Right cardiac atrium (tissue), 5 donors: ENCODE results near the gene GAPT. TPM values are rescaled to one million over a fixed set of nuclear protein-coding genes. Genes with fewer than 3 reads are reported as not detected.

Experiments
- ATAC-seq, 2 donors: fragments of 200-7000 bp; cut with Tn5 transposase; one replicate each; pipeline versions ENCODE4 v1.8.0 to v1.9.1; 2020; ENCODE audit warnings: moderate library complexity in 2 of 2, mild to moderate bottlenecking in 1 of 2
- DNase-seq, 3 donors: peaks; one replicate each; pipeline ENCODE4 v3.0.0-alpha.2; 2020
- H3K27ac ChIP-seq: one replicate; pipeline ENCODE4 v1.5.1; 2013; ENCODE audit warnings: mild to moderate bottlenecking, low read length, control low read depth, moderate library complexity
- H3K27me3 ChIP-seq: one replicate; pipeline ENCODE4 v1.6.1; 2013; ENCODE audit not compliant: control insufficient read depth, insufficient read depth
- H3K4me1 ChIP-seq: one replicate; pipeline ENCODE4 v1.6.1; 2013; ENCODE audit warnings: low read length; ENCODE audit not compliant: control insufficient read depth, insufficient read depth
- H3K4me3 ChIP-seq: one replicate; pipeline ENCODE4 v1.5.1; 2013; ENCODE audit warnings: low read length, control low read depth
- H3K9me3 ChIP-seq: one replicate; pipeline ENCODE4 v1.6.1; 2013; ENCODE audit warnings: low read length; ENCODE audit not compliant: control insufficient read depth
- WGBS: extraction: QIAGEN DNeasy Blood & Tissue Kit; methylation state at CpG from one replicate; pipeline ENCODE4 v1.1.7; 2013; 5-methylcytosine and 5-hydroxymethylcytosine counted together
- intact Hi-C, 4 donors: fragments of 100-400 bp; cut with DNase I; formaldehyde crosslinking; loops; one replicate each; pipeline versions ENCODE4 v1.11.0 to v1.14.0; 2022 to 2023
- polyA plus RNA-seq: library from polyadenylated mRNA; stranded (reverse); fragments of 200-250 nt; gene quantifications from one replicate; pipeline ENCODE4 v1.2.3, GENCODE V29; 2013
- total RNA-seq, 4 donors: library from RNA; stranded (reverse); fragmentation: NEBNext Ultra II Directional; extraction: Animal tissue kit (Norgen Biotek cat#: 25700); gene quantifications; one replicate each; pipeline ENCODE4 v1.2.1, GENCODE V29; 2021
- donor health status: healthy with polysubstance abuse.
- donor health status: DM: no; HTN: yes; CAD: no.
- donor health status: DM: no; HTN: no; CAD: no.
- donor health status: DM: no; HTN: yes; CAD: no; lungs with severe emphysema.
- donor health status: DM: yes; HTN: yes; CAD: no.

The GAPT gene
- total and polyA plus RNA-seq, 5 donors = 0.11 to 0.94 (median 0.48) TPM; not detected in 1

DNA sequence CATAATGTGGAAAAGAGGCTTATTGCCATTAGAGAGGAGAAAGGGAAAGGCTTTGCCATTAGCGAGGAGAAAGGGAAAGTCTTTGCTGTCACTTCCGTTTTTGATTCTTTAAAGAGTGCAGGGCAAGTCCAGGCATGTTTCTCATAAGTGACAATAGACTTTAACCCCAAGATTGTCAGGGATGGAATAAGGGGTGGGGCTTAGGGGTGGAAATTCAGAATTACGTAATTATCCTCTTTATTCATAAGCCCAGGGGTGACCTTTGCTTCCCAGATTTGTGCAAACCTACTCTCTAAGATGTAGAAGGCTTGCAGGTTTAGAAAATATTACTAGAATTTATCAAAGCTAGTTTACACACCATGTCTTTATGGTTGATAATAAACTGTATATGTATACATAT lies 29.1 kb upstream of the GAPT start:
- H3K9me3 ChIP-seq = no peaks in the 10 kb centered on the region
- H3K4me1 ChIP-seq = no peaks in the 10 kb centered on the region
- H3K27ac ChIP-seq = no peak overlapping the region
- 74% methylated on average over 3 of the region's 3 CpGs for WGBS
- no peak for DNase-seq
- ATAC-seq = no peak
- no peaks in the 10 kb centered on the region for H3K27me3 ChIP-seq
- intact Hi-C loops = loop anchor here in 3 of 4 donors (2.0 to 5.0 kb wide), 8 partner anchors 575 to 1165 kb away; no protein-coding TSS in a partner anchor
- H3K4me3 ChIP-seq = no peak overlapping the region

DNA sequence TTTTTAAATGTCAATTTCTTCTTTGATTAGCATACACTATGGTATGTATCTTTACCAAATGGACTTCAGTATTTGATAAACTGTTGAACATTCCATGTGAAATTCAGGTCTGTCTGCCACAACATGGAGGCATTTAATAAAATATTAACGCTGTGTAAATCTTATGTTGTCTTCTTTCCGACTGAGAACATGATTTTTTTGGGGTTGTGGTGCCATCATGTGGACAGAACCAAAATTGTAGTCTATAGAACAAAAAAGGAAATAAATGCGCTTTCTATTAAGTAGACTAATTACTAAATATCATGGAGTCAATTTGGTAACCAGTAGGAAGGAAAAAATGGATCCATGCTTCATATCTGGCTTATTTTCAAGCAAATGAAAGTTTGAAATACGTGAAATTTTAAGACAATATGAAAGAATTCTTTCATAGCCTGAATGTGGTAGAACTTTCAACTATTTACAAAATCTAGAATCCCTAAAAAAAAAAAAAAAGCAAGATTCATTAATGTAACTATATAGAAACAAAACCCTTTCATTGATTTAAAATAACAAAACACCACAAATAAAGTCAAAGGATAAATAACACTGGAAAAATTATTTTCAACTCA lies 28.5 kb upstream of the GAPT start:
- no peak overlapping the region for H3K27ac ChIP-seq
- intact Hi-C loops = loop anchor here in 3 of 4 donors (2.0 to 5.0 kb wide), 8 partner anchors 575 to 1166 kb away; no protein-coding TSS in a partner anchor
- H3K4me3 ChIP-seq = no peak overlapping the region
- no peaks in the 10 kb centered on the region for H3K4me1 ChIP-seq
- ATAC-seq (no peak), DNase-seq (no peak)
- no peaks in the 10 kb centered on the region for H3K9me3 ChIP-seq
- 9% methylated on average over 4 of the region's 4 CpGs for WGBS
- H3K27me3 ChIP-seq = no peaks in the 10 kb centered on the region

DNA sequence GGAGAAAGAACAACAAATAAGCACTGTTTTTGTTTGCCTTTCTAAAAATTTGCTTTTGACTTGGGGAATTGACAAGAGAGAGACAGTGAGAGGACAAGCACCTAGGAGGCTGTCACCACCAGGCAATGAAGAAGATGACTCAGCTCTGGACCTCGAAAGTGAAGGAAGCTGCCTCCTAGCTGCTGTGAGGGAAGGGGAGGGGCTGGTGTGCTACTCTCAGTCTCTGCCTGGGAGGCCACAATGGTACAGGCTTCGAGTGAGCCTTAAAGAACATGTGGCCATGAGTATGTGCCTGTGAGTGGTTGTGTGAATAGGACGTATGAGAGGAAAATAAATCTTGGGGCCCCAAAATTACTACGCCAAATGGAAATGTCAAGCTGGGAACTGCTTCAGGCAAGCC lies 24.3 kb upstream of the GAPT start:
- Histone ChIP-seq H3K4me3 (no peak overlapping the region), H3K27me3 (no peaks in the 10 kb centered on the region), H3K27ac (no peak overlapping the region), H3K4me1 (no peaks in the 10 kb centered on the region), H3K9me3 (no peaks in the 10 kb centered on the region)
- DNase-seq = no peak
- 51% methylated on average over 4 of the region's 4 CpGs for WGBS
- intact Hi-C loops = no loop called here
- ATAC-seq = peak in 1 of 2 donors; percentile 29

DNA sequence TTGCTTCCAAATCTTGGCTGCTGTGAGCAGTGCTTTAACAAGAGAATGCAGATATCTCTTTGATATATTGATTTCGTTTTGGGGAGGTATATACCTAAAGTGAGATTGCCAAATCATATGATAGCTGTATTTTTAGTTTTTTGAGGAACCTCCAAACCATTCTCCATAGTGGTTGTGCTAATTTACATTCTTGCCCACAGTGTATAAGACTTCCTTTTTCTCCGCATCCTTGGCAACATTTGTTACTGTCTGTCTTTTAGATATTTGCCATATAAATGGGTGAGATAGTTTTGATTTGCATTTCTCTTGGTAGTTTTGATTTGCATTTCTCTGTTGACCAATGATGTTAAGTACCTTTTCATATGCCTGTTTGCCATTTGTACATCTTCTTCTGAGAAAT lies 21.3 kb upstream of the GAPT start:
- Histone ChIP-seq H3K27me3 (no peaks in the 10 kb centered on the region), H3K4me3 (no peak overlapping the region), H3K4me1 (no peaks in the 10 kb centered on the region), H3K27ac (no peak overlapping the region), H3K9me3 (no peaks in the 10 kb centered on the region)
- ATAC-seq (no peak), DNase-seq (no peak)
- intact Hi-C loops = no loop called here
- 82% methylated on average over 2 of the region's 2 CpGs for WGBS

DNA sequence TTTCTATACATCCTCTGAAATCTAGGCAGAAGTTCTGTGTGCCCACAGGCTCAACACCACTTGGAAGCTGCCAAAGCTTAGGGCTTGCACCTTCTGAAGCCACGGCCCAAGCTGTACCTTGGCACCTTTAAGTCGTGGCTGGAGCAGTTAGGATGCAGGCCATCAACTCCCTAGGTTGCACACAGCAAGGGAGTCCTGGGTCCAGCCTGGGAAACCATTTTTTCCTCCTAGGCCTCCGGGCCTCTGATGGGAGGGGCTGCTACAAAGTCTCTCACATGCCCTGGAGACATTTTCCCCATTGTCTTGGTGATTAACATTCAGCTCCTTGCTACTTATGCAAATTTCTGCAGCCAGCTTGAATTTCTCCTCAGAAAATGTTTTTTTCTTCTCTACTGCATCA lies 15.8 kb upstream of the GAPT start:
- H3K4me1 ChIP-seq = no peaks in the 10 kb centered on the region

DNA sequence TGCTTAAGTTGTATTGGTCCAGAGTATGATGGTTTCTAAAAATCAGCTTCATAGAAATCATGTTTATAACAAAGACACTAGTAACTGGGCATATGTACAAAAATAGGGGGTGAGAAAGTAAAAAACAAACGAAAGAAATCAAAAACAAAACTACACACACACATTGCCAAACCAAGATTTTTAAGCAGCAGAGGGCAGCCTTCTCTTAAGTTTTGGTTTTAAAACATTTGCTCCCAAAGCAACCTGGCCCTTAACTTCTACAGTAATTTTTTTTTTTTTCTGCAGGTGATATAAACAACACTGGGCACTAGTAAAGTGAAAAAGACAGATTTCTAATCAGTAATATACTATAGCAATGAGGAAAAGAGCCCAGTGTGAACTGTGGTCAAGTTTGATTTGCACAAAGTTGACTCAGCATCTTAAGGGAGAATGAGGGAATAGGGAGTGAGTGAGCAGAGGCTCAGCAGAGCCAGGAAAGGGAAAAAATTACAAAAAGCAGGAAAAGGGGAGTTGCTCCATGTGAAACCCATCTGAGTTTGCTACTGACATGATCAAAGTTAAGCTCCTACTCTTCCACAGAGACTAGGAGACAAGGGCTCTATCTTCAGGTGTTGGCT lies 13.4 kb upstream of the GAPT start:
- WGBS = 39% methylated on average over 1 of the region's 1 CpG
- intact Hi-C loops = no loop called here
- no peak for ATAC-seq
- H3K27me3 ChIP-seq = no peaks in the 10 kb centered on the region
- H3K27ac ChIP-seq = no peak overlapping the region
- H3K4me1 ChIP-seq = no peaks in the 10 kb centered on the region
- H3K4me3 ChIP-seq = no peak overlapping the region
- no peak for DNase-seq
- H3K9me3 ChIP-seq = no peaks in the 10 kb centered on the region

More for the DNA sequence above, 15.8 kb upstream of the GAPT start:
- Histone ChIP-seq H3K27me3 (no peaks in the 10 kb centered on the region), H3K9me3 (no peaks in the 10 kb centered on the region), H3K4me3 (no peak overlapping the region), H3K27ac (no peak overlapping the region)
- no peak for DNase-seq
- 93% methylated on average over 3 of the region's 3 CpGs for WGBS
- no peak for ATAC-seq
- intact Hi-C loops = no loop called here

DNA sequence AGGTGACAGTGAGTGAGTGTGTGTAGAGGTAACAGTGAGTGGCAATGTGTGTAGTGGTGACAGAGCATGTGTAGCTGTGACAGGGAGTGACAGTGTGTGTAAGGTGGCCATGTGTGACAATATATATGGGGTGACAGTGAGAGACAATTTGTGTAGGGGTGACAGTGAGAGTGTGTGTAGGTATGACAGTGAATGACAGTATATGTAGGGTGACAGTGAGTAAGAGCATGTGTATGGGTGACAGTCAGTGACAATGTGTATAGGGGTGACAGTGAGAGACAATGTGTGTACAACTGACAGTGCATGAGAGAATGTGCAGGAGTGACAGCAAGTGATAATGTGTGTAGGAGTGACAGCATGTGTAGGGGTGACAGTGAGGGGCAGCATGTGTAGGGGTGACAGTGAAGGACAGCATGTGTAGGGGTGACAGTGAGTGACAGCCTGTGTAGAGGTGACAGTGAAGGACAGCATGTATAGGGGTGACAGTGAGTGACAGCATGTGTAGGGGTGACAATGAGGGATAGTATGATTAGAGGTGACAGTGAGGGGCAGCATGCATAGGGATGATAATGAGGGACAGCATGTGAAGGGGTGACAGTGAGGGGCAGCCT lies 10.1 kb upstream of the GAPT start:
- no peak for DNase-seq
- Histone ChIP-seq H3K27ac (no peak overlapping the region), H3K4me1 (no peaks in the 10 kb centered on the region), H3K27me3 (no peaks in the 10 kb centered on the region), H3K4me3 (no peak overlapping the region), H3K9me3 (no peaks in the 10 kb centered on the region)
- intact Hi-C loops = no loop called here
- no peak for ATAC-seq

DNA sequence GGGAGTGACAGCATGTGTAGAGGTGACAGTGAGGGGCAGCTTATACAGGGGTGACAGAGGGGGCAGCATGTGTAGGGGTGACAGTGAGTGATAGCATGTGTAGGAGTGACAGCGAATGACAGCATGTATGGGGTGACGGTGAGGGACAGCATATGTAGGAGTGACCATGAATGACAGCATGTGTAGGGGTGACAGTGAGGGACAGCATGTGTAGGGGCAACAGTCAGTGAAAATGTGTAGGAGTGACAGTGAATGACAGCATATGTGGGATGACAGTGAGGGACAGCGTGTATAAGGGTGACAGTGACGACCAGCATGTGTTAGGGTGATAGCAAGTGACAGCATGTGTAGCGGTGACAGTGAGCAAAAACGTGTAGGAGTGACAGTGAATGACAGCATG lies 9.4 kb upstream of the GAPT start:
- DNase-seq = no peak
- no peak for ATAC-seq
- no peaks in the 10 kb centered on the region for H3K9me3 ChIP-seq
- WGBS = 82% methylated on average over 6 of the region's 6 CpGs
- H3K4me1 ChIP-seq = no peaks in the 10 kb centered on the region
- intact Hi-C loops = no loop called here
- no peak overlapping the region for H3K27ac ChIP-seq
- no peak overlapping the region for H3K4me3 ChIP-seq
- H3K27me3 ChIP-seq = no peaks in the 10 kb centered on the region

DNA sequence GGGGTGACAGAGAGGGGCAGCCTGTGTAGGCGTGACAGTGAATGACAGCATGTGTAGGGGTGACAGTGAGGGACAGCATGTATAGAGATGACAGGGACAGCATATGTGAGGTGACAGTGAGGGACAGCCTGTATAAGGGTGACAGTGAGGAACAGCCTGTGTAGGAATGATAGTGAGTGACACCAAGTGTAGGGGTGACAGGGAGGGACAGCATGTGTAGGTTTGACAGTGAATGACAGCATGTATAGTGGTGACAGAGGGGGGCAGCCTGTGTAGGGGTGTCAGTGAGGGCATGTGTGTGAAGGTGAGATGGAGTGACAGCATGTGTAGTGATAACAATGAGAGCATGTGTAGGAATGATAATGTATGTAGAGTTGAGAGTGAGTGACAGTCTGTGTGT lies 8.7 kb upstream of the GAPT start:
- 85% methylated on average over 1 of the region's 1 CpG for WGBS
- peak in 1 of 2 donors; percentile 18 for ATAC-seq
- no peak overlapping the region for H3K4me3 ChIP-seq
- intact Hi-C loops = no loop called here
- no peaks in the 10 kb centered on the region for H3K27me3 ChIP-seq
- H3K9me3 ChIP-seq = no peaks in the 10 kb centered on the region
- H3K4me1 ChIP-seq = no peaks in the 10 kb centered on the region
- no peak overlapping the region for H3K27ac ChIP-seq
- DNase-seq = no peak

DNA sequence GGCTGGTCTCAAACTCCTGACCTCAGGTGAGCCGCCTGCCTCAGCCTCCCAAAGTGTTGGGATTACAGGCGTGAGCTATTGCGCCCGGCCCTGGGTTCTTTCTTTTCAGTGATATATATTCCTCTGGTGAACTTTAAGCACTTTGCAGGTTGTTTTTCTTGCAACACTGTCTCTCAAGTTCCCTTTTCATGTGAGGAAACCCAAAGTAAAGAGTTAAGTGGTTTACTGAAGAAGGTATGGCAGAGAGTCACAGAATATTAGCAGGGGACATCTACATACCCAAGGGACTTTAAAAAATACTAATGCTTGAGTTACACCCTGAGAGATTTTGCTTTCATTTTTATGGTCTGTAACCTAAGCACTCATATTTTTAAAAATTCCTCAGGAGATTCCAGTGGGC lies 6.7 kb upstream of the GAPT start:
- ATAC-seq (no peak), DNase-seq (no peak)
- H3K4me3 ChIP-seq = no peak overlapping the region
- no peaks in the 10 kb centered on the region for H3K27me3 ChIP-seq
- H3K27ac ChIP-seq = no peak overlapping the region
- 86% methylated on average over 4 of the region's 4 CpGs for WGBS
- no peaks in the 10 kb centered on the region for H3K4me1 ChIP-seq
- intact Hi-C loops = no loop called here
- H3K9me3 ChIP-seq = no peaks in the 10 kb centered on the region

DNA sequence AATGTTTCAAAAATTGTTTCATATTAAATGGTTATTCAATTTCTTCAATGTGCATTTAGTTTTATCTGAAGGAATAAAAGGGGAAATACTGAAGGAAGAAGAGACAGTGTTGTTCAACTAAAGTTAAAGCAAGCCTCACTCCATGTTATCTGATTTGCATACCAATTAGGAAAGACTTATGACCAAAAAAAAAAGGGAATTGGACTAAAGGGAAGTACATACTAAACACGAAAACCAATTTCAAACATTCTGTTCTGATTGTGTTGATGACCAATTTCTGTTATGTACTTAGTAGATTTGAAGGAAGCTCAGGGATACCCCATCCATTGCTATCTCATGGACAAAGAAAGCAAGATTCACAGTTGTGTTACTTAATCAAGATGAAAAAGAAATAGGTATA lies 4.9 kb upstream of the GAPT start:
- no peak overlapping the region for H3K4me3 ChIP-seq
- H3K27ac ChIP-seq = no peak overlapping the region
- no peaks in the 10 kb centered on the region for H3K27me3 ChIP-seq
- DNase-seq (no peak), ATAC-seq (no peak)
- 66% methylated on average over 1 of the region's 1 CpG for WGBS
- no peaks in the 10 kb centered on the region for H3K4me1 ChIP-seq
- no peaks in the 10 kb centered on the region for H3K9me3 ChIP-seq
- intact Hi-C loops = no loop called here
